ENCODE data around the gene PRR20B.
"Not testable (repeated sequence)": the region's sequence is repeated elsewhere in the genome, so short reads cannot be mapped to it uniquely, and the experiment has no call there.

The PRR20B gene

DNA sequence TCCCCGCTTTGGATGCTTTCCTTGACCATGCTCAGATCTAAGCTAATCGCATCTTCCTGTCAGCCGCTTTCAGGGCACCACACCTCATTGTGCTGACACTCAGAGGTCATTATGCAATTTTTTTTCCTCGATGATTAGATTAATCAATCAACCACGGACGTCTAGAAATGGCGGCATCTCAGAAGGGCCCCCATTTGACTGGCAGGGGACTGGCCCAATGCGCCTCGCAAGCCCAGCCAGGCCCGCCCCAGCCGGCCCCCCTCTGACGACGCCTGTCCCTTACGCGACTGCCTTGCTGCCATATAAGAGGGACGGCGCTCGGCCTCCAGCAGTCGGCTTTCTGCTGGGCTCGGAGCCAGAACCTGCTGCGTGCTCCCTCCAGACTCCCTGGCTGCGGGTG lies at the start of gene PRR20B:
TSS of gene PRR20B (plus strand) at position 301 of the 400 bp plus-strand sequence. CDS start 387 bp downstream, outside the sequence.
- not testable (repeated sequence) for DNase-seq

DNA sequence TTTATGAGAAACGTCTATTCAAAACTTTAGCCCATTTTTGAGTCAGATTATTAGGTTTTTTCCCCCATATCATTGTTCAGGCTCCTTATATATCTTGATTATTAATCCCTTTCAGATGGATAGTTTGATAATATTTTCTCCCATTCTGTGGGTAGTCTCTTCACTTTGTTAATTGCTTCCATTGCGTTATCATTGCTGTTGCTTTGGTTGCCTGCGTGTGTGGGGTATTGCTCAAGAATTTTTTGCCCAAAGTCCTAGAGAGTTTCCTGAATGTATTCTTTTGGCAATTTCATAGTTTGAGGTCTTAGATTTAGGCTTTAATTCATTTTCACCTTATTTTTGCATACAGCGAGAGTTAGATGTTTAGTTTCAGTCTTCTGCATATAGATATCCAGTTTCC lies 32.3 kb upstream of the PRR20B start:
- no peak for DNase-seq

DNA sequence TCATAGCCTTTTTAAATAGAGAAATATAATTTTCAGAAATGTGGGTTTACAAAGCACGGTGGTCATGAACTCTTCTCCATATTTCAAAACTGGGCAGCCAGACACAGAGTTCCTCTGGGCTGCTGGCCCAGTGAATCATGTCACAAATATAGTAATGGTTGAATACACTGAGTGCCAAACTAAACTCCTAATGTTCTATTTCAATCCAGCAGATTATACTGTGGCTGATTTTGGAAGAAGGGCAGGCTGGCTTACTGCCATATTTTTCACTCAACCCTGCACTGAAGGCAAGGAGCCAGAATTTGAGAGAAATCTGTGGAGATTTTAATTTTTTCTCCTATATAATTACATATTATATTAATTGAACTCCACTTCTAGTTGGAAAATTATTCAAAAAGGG lies 23.6 kb upstream of the PRR20B start:
- no peak for DNase-seq

- DNase-seq: no peak
Measured at GRCh38 chr13:57128909-57129308, 18.4 kb upstream of the PRR20B start.

DNA sequence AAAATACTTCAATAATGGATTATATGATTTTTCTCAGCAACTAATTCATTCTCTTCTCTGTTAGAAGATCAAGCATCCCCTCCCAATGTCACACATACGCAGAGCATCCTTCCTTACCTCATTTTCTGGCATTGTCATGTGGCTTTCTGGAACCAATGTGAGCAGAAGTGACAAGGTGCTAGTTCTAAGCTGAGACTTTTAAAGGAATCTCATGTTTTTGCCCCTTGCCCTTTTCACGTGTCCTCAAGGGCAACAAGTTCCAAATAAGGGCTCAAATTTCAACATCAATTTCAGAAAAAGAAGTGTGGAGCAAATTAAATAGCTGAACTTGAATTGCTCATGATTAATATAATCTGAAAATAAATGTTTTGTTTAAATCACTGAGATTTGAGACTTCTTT lies 11.2 kb upstream of the PRR20B start:
- DNase-seq: no peak

DNA sequence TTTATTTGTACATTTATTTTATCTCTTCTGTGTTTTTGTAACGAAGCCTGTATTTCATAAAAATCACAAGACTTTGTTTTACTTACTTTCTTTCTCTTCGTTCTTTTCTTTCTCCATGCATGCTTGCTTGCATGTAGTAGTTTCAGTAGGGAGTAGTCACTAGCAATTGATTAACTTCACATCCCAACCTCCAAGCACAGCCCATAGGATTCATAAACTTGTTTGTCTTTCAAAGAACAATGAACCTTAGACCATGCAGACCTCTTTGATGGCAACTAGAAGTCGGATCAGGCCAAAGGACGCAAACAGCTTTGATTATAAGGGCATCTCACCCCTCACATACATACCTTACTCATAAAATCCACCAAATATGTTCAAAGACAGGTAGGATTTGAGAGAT lies 9.7 kb upstream of the PRR20B start:
- no peak for DNase-seq

GRCh38 chr13:57138988-57139387 lies 8.3 kb upstream of the PRR20B start:
- DNase-seq: no peak

GRCh38 chr13:57139781-57140180 lies 7.5 kb upstream of the PRR20B start:
- not testable (repeated sequence) for DNase-seq

DNA sequence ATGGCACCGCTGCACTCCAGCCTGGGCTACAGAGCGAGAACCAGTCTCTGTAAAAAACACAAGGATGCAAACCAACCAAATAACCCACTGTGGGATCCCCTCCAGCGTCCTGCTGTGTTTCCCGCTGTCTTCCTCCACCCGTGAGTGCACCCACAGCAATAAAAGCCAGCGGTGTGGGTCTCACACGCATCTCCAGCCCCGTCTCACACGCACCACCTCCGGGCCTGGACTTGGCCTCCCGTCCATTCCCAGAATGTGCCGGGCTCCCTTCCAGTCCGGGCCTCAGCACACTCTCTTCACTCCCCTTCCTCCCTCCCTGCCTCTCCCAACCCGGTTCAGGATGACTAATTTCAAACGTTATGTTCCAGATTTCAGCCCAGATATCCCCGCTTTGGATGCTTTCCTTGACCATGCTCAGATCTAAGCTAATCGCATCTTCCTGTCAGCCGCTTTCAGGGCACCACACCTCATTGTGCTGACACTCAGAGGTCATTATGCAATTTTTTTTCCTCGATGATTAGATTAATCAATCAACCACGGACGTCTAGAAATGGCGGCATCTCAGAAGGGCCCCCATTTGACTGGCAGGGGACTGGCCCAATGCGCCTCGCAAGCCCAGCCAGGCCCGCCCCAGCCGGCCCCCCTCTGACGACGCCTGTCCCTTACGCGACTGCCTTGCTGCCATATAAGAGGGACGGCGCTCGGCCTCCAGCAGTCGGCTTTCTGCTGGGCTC lies 6.9 kb upstream of the PRR20B start, which contains the start of gene PRR20A:
TSS of gene PRR20A (plus strand) at position 684 of the 734 bp plus-strand sequence. CDS start 387 bp downstream, outside the sequence.
- DNase-seq: not testable (repeated sequence)

- DNase-seq: not testable (repeated sequence)
Measured at GRCh38 chr13:57148106-57148505, 818 bp downstream of the PRR20B start.

- not testable (repeated sequence) for DNase-seq
Measured at GRCh38 chr13:57153761-57154160, 6.5 kb downstream of the PRR20B start, which contains the start of gene PRR20C. TSS of gene PRR20C (plus strand) at chr13:57154061. CDS start at chr13:57154448, 387 bp downstream.

- not testable (repeated sequence) for DNase-seq
Measured at GRCh38 chr13:57160332-57160731, 13.0 kb downstream of the PRR20B start, which contains the start of gene PRR20D. TSS of gene PRR20D (plus strand) at chr13:57160632. CDS start at chr13:57161019, 387 bp downstream.

GRCh38 chr13:57166897-57167296 lies 19.6 kb downstream of the PRR20B start, which contains the start of gene PRR20E:
TSS of gene PRR20E (plus strand) at chr13:57167197. CDS start at chr13:57167584, 387 bp downstream.
- DNase-seq: not testable (repeated sequence)

- no peak for DNase-seq
Measured at GRCh38 chr13:57191667-57192066, 44.4 kb downstream of the PRR20B start.
